ENCODE measurements around the gene LIN37.

- no peak for TF ChIP-seq CTCF (optimal IDR thresholded peaks at IDR 0.05 in 1 of 3, IDR thresholded peaks at IDR 0.05 in 1 of 3, conservative IDR thresholded peaks at IDR 0.05 in 1 of 3; ENCODE audit: extremely low read depth in 1 of 3, insufficient read depth in 2 of 3, low read length in 3 of 3)
- TF ChIP-seq EZH2 (IDR thresholded peaks at IDR 0.05; ENCODE audit: low read length), result no peak
Measured at GRCh38 chr19:35731353-35731752, 17.0 kb upstream of the LIN37 start.
